ENCODE results near the gene DQX1.

Gene DQX1

DNA sequence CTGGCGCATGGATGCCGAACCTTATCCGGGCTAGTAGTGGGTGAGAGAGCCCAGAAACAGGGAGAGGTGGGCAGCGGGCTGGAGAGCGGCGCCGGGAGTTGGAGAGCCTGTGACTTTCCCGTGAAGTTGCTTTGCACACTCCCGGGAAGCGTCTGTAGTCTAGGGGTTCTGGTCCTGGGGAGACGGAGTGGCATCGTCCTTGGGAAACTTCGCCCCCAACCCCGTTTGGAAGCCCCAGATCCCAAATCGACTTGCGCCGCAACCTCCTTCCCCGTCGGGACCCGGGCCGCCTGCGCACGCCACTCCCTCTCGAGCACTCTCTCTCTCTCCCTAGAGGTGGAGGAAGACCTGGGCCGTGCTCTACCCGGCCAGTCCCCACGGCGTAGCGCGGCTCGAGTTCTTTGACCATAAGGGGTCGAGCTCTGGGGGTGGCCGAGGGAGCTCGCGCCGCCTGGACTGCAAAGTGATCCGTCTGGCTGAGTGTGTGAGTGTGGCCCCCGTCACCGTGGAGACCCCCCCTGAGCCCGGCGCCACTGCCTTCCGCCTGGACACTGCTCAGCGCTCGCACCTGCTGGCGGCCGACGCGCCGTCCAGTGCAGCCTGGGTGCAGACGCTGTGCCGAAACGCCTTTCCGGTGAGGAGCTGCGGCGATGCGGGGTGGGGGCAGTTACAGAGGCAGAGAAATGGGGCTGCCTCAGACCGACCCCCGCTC is 28.9 kb upstream of the DQX1 start:
- peak; percentile 62 for DNase-seq

DNA sequence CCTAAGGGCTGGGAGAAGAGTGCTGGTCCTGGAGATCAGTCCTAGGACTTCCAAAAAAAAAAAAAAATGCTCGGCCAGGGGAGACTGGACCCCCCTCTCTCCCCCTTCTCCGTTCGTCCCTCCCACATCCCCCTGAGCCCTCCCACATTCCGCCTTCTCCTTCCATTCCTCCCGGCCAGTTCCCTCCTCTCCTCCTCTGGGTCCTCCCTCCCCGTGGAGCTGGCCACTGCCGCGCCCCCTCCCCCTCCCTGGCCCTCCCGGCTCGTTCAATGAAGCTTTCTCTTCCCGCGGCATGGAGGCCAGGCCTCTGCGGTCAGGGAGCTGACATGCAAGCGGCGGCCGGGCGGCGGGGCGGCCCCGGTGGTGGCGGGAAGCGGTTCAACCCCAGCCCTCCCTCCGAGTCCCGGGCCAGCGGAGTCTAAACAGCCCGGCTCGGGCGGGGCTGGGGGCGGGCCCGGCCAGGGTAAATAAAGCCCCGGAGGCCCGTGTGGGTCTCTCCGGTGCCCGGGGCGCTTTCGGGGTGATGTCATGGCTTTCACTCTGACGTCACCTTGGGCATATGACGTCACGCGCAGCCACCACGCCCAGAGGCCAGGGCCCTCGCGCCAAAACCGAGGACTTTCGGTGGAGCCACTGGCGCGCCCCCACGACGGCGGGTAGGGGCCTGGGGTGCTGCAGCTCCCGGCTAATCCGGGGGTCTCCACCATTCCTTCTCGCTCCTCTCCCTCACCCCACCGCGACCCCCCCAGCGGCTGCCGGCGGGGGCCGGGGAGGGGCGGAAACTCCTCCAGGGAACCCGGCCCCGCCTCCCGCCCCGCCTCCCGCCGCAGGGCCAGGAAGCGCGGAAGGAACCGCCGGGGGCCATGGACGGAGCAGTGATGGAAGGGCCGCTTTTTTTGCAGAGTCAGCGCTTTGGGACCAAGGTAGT is 28.1 kb upstream of the DQX1 start, which contains the start of the genes DOK1 and LOXL3:
TSS of gene DOK1 (plus strand) at position 829 of the 928 bp plus-strand sequence. CDS start at position 864, 35 bp downstream.
TSS of gene LOXL3 (minus strand) at position 51 of the 928 bp plus-strand sequence. CDS start 1,308 bp downstream, outside the sequence.
- DNase-seq: peak; percentile 63

DNA sequence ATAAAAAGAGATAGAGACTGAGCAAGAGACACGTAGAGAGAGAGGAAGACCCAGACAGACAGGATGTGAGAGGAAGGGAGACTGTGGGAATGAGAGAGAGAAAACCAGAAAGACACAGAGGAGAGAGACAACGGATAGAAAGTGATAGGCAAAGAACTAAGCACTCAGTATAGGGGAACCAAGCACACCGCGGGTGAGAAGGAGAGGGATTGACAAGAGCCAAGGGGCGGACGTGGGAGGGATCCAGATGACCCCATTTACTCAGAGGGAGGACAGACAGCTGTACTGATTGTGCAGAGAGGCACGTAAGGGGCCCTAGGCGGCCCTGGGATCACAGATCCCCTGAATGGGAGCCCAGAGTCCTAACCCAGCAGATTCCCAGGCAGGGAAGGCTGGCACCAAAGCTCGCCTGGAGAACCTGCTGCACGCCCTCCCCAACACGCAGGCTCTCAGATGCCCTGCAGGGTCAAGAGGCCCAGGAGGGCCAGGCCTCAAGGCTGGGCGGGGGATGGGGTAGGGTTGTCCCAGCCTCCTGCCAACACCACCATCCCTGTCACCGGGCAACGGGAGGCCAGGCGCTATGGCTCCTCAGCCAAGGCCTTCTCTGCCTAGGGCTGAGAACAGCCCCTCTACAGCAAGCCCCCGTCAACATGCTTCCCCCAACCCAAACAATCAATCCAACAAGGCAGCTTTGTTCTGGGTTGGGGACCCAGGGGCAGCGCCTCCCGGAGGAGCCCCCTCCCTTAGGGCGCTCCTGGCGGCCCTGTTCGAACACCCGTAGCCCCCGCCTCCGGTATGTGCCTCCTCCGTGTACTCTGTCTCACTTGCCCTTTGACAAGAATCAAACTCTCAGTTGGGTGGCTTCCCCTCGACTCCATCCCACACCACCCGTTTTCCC is 27.1 kb upstream of the DQX1 start:
- no peak for DNase-seq

DNA sequence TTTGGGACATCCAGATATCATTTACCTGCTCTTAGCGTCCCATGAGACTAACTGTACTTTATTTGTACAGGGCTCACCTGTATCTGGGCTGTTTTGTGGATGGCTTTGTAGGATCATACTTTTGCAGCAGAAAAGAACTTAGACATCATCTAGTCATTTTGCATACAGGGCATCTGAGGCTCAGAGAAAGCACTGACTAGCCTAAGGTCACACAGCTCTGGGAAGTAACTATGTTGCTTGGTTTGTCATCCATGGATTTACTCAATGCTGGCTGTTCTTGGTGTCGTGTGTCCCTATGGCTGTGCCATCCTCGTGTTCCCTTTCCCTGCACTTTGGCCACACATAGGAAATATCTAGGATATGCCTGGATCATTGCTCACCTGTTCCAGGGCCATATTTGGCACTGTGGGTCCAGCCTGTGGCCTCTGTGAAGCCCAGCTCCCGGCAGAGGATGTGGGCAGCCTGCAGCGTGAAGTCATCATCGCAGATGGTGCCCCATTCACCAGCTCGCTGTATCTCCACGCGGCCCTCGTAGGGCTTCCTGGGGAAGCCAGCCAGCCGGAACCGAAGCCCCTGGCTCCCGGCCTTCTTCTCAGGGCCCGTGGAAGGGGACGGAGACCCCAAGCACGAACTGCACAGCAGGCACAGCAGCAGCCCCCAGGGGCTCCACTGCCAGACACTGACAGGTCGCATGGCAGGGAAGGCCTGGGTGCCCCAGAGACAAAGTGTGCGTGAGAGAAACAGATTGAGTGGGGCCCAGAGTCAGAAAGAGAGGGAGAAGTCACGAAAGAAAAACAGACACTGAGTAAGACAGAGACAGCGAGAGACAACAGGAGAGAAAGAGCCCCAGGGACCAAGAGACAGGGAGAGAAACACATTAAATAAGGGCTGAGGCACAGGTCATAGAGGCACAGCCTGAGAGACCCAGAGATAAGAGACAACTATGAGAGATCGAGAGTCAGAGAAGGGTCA is 26.2 kb upstream of the DQX1 start:
- no peak for DNase-seq

DNA sequence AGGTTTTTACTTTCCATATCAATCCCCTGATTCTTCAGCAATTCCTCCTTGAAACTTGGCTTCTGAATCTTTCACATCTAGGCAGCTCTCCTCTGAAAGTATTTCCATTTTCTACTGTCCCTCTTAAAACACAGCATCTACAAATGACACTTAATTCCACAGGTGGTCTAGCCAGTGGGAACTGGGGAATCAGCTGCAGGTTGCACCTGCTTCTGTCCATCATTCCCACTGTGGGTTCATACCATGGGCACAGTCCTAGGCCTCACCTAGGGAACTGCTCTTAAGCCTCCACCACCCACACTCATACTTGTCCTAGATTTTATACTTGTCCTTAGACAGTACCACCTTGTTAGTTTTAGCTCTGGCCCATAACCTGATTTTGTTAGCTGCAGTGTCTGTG is 25.5 kb upstream of the DQX1 start:
- DNase-seq: no peak

DNA sequence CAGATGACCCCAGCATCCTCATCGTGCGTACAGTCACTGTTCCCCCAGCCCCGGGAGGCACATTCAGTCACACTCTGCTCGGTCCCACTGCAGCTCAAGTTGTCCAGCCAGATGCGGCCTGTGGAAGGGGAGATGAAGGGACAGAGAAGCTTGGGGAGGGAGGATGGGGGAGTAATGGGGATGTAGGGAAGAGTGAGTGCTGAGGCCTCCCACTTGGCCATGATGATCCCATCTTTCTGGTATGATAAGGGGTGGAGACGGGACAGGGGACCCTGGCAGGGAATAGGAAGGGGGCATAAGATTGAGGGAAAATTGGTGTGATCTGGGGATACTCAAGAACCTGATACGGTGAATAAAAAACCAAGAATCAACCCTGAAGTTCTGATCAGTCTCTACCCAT is 24.2 kb upstream of the DQX1 start:
- DNase-seq: no peak

DNA sequence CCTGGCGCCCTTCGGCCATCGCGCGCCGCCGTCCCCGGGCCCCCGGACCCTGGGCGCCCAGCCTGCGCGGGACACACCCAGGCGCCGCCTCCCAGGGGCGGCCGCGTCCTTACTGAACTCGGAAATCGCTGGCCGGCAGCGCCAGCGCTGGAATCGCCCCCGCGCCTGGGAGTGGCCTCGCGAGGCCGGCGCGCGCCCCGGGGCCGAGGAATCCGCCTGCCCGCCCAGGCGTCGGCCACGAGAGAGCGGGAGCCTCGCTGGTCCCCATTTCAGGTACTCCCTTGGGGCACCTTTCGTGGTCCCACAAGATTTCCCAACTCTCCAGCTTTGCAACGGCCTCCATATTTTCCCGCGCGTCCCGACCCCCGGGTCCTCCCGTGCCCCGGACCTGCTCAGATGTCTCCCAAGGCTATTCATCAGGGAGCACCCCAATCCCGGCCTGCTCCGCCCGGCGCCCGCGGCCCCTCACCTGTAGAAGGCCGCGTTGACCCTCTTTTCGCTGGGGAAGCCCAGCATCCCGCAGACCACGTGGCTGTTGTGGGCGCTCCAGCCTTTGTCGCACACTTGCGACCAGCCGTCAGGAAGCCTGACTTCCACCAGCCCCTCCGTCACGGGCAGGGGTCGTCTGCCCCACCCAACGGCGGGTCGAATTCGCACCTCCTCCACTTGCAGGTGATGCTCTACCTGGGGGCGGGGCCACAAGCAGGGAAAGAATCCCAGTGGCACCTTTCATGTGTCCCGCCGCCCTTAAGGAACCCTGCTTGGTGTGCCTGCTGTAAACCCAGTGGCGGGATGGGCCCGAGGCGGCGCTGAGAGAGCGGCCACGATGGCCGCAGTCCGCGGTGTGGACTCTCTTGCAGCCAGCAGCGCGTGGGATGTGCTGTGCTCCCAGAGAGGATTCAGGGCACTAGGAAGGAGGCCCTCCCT is 23.1 kb upstream of the DQX1 start:
- peak; percentile 69 for DNase-seq

DNA sequence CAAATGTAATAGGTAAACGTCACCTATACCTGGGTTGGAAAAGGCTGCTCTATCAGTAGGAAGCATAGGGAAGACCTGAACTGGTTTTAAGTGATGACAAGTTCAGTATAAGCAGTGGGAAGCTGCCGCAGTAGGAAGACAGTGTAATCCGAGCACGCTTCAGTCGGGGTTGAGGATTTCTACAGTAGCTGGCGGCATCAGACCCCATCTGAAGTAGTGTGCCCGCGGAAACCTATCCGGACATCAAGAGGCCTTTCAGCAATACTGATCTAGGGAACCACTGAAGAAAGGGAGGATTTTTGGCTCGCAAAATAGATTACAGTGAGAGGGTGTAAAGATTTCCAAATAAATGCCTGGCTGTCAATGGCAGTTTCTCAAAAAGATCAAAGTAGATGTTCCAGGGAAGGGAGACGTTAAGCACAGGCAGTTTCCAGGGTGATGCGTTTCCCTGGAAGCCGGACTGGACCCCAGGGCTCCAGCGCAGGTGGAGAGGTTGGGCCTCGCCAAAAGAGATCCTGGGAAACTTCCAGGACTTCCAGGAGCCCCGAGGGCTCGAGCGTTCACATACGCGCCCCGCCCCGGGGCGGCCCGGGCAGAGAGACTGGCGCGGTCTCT is 22.4 kb upstream of the DQX1 start:
- DNase-seq: peak; percentile 49

DNA sequence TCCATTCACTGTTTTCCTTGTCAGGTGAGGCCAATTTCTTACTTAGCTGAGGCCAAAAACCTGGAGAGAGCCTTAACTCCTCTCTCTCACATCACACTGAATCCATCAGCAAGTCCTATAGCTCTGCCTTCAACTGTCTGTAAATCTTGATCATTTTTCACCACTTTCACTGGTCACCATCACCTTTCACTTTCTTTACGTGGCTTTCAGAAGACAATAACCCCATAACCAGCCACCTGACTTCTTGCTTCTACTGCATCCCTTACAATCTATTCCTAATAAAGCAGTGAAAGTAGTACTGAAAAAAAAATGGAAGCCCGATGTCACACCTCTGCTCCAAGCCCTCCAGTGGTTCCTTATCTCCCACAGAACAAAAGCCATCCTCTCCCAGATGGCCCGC is 20.0 kb upstream of the DQX1 start:
- no peak for DNase-seq

DNA sequence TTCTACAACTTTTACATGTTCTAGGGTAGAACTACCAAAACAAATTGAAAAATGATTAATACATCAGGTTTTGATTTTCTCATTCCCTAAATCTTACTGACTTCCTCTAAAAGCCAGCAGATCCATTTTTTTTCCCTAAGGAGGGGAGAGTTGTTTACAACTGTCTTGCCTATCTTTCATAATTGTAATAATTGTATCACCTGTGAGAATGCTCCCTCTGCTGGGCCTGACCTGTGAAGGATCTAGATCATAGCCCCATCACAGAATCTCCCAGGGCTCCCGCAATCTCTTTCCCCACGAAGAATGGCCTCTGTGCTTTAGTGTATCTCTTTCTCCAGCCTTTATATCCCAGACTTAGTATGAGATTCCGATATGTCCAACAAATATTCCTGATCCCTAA is 18.6 kb upstream of the DQX1 start:
- DNase-seq: no peak

DNA sequence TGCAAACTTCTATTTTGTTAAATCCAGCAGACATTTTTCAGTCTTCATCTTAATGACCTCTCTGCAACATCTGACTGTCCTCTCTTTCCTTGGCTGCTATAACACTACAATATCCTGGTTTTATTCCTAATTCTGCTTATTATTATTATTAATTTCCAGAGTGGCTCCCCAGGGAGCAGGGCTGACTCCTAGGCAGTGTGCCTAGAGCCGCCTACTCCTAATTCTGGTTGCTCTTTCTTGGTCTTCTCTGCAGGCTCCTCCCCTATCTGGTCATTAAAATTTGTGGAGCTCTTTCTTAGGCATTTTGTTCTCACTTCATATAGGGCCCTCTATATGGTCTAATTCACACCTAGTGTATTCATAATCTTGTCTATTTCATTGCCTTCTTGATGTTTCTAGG is 16.9 kb upstream of the DQX1 start:
- DNase-seq: no peak

DNA sequence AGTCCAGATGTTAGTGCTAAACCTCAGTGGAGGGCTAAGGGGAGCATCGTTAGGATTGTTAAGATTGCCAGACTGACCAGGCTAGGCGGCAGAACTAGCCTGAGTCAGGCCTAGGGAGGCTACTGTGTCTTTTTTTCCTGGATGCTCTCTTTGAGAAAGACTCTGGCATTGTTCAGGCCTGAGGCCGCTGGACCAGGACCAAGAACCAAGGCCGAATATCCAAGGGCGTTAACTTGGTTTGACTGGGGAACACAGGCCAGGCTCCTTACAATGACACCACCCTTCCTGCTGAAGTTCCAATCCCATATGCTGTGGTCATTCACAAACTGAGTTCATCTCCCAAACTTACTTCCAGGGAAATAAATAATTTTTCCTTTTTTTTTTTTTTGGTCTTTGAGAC is 14.3 kb upstream of the DQX1 start:
- no peak for DNase-seq

DNA sequence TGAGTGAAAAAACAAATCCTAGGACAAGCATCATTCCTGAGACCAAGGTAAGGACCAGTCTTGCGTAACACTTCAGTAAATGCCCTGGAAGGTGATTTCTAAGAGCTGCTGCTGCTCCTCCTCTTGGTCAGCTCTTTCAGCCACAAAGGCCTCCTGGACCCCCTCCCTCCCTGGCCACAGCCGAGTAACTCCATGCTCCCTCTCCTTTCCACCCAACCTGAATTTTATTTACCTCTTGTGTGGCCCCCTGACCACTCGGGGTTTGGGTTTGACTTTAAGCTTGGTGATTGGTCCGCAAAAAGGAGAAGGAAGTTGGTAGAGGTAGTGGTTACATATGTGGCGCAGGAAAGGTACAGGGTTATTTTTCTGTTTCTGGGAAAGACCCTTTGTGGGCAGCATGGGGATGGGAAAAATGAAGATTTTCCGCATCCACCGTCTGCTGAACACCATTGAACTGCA is 12.9 kb upstream of the DQX1 start:
- DNase-seq: no peak

DNA sequence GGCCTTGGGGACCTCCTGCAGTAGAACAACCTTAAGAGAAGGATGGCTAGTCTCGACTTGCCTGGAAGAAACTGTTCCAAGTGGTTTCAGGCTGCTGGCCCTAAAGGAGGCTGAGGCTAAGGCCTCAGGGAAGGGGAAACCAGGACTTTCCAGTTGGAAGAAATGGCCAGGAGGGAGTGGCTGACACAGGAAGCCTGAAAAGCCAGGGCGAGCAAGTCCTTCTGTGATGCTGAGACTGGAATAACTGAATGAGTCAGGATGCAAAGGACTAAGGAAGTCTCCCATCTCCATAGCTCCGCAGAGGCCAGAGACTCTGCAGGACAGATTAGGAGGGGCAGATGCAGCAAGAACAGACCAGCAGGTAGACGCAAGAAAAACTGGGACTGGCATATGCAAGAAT is 11.1 kb upstream of the DQX1 start:
- no peak for DNase-seq

DNA sequence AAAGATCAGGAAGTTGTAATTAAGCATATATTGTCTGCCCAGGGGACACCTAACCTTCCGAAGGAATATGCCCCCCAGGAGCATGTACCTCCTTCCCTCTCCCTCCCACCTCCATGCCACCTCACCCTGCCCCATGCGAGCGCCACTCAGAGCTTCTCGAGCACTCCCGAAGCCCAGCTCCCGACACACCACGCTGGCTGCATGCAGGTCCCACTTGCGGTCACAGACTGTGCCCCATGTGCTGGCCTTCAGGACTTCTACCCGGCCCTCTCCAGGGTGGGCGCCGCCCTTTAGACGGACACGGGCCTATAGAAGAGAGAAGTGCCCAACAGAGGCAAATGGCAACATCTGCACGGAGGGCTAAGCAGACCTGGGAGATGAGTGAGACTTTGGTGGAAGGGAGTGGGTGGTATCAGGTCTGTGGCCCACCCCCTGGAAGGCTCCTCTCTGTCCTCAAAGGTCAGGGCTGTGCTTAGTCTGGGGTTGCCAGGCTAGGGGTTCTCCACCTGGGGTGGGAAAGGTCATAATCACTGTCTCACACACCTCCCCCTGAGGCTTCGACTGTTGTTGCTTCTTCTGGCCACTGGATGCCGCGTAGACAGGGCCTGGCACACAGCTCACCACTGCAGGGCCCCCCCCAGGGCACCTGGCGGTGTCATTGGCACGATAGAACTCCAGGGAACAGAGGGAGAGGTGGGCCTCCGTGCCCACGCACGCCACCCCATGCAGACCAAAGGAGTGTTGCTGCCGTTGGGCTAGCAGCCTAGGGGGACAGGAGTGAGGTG is 10.3 kb upstream of the DQX1 start:
- no peak for DNase-seq

DNA sequence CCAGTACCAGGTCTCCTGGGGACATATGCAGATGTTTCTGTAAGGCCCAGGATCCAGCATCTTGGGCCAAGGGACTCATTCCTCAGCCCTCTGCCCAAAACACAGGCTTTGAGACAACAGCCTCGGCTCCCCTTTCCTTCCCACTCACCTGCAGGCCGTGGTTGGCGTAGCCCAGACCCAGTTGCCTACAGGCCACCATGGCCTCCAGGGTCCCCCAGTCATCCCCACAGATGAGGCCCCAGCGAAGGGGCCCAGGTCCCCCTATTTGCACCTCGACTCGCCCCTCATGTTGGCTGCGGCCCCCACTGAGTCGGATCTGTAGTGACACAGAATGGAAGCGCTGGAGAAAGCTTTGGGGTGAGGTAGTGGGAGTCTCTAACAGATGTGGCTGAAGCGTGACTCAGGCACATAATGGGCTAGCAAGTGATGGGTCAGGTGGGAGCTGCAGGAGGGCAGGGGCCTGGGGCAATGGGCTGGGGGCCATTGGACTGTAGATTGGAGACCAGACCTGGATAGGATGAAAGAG is 9.5 kb upstream of the DQX1 start:
- DNase-seq: no peak

DNA sequence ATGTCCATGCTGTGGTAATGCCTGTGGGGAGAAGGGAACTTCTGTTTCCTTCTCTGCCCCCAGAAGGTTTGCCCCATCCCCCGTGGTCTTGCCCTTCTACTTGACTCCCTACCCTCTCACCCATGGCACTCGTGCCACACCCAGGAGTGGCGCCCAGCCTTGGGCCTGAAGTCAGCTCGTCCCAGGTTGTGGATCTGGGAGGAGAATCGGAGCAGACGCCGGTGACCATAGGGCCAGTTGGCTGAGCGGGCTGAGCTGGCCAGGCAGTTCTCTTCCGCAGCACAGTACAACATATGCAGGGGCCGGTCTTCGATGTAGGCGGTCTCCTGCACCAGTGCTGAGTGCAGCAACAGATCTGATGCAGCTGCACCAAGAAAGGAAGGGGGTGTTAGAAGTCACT is 8.4 kb upstream of the DQX1 start:
- DNase-seq: no peak

DNA sequence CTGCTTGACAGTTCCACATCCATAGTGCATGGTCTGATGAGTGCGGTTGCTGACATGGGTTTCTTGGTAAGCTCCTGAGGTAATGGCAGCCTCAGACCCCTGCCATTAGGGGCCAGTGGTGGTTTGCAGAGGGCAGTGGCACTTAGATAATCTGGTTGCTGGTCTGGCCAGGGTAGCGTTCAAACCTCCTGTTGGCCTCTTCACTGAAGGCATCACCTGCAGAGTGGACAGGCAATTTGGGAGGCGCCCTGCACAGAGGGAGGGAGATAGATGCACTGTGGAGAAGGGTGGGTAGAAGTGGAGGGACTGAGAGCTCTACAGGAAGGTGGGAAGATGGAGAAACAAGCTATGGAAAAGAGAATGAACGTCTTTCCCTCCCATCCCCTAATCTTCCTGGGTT is 7.4 kb upstream of the DQX1 start:
- no peak for DNase-seq

DNA sequence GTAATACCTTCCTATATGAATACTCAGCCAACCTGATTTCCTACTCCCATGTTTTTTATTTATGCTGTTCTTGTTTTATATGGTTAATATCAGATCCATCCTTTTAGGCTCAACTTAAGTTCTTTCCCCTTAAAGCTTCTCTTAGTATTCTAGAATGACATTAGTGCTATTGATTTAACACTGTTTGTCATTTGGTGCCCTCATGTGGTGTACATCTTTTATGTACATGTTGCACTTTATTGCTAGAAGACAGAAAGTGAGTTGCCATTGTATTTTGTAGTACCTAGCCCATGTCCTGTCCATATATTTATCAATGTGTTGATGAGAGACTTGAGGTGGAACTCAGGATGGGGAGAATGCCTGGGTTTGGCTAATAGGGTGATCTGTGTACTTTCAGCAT is 6.2 kb upstream of the DQX1 start:
- DNase-seq: no peak
